Measurements from ENCODE around the gene CHIC2. TPM values are rescaled to one million over a fixed set of nuclear protein-coding genes. Genes with fewer than 3 reads are reported as not detected.

The CHIC2 gene
- total RNA-seq, 2 experiments from 2014 or later, result 30.4 to 38.6 TPM

DNA sequence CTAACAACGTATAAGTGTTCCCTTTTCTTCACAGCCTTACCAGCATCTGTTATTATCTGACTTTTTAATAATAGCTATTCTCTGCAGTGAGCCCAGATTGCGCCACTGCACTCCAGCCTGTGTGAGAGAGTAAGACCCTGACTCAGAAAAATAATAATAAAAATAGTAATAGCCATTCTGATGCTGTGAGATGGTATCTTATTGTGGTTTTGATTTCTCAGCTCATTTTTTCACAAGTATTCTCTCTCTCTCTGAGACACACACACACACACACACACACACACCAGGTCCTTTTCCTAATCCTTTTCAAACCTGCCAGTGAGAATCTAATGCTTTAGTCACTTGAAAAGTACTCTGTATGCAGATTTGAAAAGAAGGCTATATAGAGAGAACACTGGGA lies 89.8 kb downstream of the CHIC2 start:
- no peaks in the 10 kb centered on the region for H3K4me1 ChIP-seq (ENCODE audit: insufficient read depth, low read length, poor library complexity, severe bottlenecking)
- no TSS peak for BruUV-seq (replicated peaks)
- H3K27ac ChIP-seq (ENCODE audit: low read depth, low read length, poor library complexity, severe bottlenecking), result no peak overlapping the region
- no peak overlapping the region for H3K4me2 ChIP-seq (ENCODE audit: low read length)
- intact Hi-C loops (cut with micrococcal nuclease; ENCODE audit: unreplicated experiment), result no loop called here
- CTCF ChIA-PET (ENCODE audit: unreplicated experiment), result no interaction called here
- DNase-seq (ENCODE audit: low spot score), result no peak
- no peak overlapping the region for H2AFZ ChIP-seq (ENCODE audit: low read length)
- POLR2A ChIA-PET, result interaction anchor here (0.7 to 2.2 kb wide), 4 partner anchors 11 to 25 kb away, joined by 3 to 6 read pairs (median 4); no protein-coding TSS in a partner anchor
- H3K9me2 ChIP-seq (ENCODE audit: insufficient read depth, low read length), result no peaks in the 10 kb centered on the region
- H3K9me3 ChIP-seq (ENCODE audit: low read length), result no peaks in the 10 kb centered on the region
- H3K36me3 ChIP-seq (ENCODE audit: insufficient read depth, low read length), result no peaks in the 10 kb centered on the region
- no peaks in the 10 kb centered on the region for H4K20me1 ChIP-seq (ENCODE audit: insufficient read depth, low read length)
- TF ChIP-seq EZH2phosphoT487 (IDR thresholded peaks at IDR 0.05; ENCODE audit: borderline replicate concordance, low read depth, low read length), result no peak
- TF ChIP-seq, protein P1, sequence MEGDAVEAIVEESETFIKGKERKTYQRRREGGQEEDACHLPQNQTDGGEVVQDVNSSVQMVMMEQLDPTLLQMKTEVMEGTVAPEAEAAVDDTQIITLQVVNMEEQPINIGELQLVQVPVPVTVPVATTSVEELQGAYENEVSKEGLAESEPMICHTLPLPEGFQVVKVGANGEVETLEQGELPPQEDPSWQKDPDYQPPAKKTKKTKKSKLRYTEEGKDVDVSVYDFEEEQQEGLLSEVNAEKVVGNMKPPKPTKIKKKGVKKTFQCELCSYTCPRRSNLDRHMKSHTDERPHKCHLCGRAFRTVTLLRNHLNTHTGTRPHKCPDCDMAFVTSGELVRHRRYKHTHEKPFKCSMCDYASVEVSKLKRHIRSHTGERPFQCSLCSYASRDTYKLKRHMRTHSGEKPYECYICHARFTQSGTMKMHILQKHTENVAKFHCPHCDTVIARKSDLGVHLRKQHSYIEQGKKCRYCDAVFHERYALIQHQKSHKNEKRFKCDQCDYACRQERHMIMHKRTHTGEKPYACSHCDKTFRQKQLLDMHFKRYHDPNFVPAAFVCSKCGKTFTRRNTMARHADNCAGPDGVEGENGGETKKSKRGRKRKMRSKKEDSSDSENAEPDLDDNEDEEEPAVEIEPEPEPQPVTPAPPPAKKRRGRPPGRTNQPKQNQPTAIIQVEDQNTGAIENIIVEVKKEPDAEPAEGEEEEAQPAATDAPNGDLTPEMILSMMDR (conservative IDR thresholded peaks at IDR 0.05; ENCODE audit: low read length), result no peak
- H3K79me2 ChIP-seq (ENCODE audit: insufficient read depth, low read depth, low read length), result no peaks in the 10 kb centered on the region
- H3K4me3 ChIP-seq (ENCODE audit: low read depth, low read length, poor library complexity, severe bottlenecking), result no peak overlapping the region

DNA sequence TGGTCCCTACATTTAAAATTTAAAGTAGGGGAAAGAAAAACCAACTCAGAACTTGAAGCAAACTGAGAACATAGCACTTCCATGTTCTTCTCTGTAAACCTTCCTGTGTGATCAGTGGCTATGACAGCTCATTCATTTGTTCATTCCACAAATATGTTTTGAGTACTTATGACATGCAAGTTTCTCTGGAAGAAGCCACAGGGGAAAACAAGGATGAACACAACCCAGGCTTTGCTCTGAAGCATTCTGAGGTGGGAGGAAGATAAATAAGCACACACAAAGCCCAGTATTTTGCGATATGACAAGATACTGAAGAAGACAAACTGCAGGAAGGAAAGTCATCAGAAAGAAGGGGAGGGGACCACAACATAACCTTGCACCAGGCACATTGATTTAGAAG lies 96.4 kb downstream of the CHIC2 start:
- H3K9me3 ChIP-seq (ENCODE audit: low read length), result no peaks in the 10 kb centered on the region
- no TSS peak for BruUV-seq (replicated peaks)
- H2AFZ ChIP-seq (ENCODE audit: low read length), result no peak overlapping the region
- no peak for DNase-seq (ENCODE audit: low spot score)
- H3K4me2 ChIP-seq (ENCODE audit: low read length), result no peak overlapping the region
- no peaks in the 10 kb centered on the region for H4K20me1 ChIP-seq (ENCODE audit: insufficient read depth, low read length)
- no peak for TF ChIP-seq EZH2phosphoT487 (IDR thresholded peaks at IDR 0.05; ENCODE audit: borderline replicate concordance, low read depth, low read length)
- TF ChIP-seq, protein P1 (conservative IDR thresholded peaks at IDR 0.05; ENCODE audit: low read length), result no peak
- H3K27ac ChIP-seq (ENCODE audit: low read depth, low read length, poor library complexity, severe bottlenecking), result no peak overlapping the region
- no peak overlapping the region for H3K4me3 ChIP-seq (ENCODE audit: low read depth, low read length, poor library complexity, severe bottlenecking)
- POLR2A ChIA-PET, result no interaction called here
- H3K36me3 ChIP-seq (ENCODE audit: insufficient read depth, low read length), result no peaks in the 10 kb centered on the region
- no peaks in the 10 kb centered on the region for H3K79me2 ChIP-seq (ENCODE audit: insufficient read depth, low read depth, low read length)
- CTCF ChIA-PET (ENCODE audit: unreplicated experiment), result no interaction called here
- H3K9me2 ChIP-seq (ENCODE audit: insufficient read depth, low read length), result no peaks in the 10 kb centered on the region
- intact Hi-C loops (cut with micrococcal nuclease; ENCODE audit: unreplicated experiment), result no loop called here
- H3K4me1 ChIP-seq (ENCODE audit: insufficient read depth, low read length, poor library complexity, severe bottlenecking), result peaks cover 32% of the 10 kb centered on the region

DNA sequence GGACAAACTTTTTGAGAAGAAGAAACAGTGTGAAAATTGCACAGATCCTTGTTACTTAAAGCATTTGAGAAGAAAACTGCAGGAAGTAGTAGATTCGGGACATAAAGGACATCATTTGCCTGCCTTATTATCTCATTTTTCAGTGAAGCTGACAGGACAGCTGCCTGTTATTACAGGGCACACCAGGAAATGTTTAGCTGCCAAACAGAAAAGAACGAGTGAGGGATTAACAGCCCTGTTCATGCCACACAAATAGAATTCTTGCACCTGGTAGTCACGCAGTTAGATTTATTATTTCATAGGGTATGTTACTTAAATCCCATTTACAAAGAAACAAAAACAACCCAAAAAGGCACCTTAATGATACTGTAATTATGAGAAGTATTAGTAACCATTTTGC lies 100.6 kb downstream of the CHIC2 start:
- H3K4me3 ChIP-seq (ENCODE audit: low read depth, low read length, poor library complexity, severe bottlenecking), result peak overlapping the region; percentile 17
- no peaks in the 10 kb centered on the region for H3K36me3 ChIP-seq (ENCODE audit: insufficient read depth, low read length)
- no peaks in the 10 kb centered on the region for H3K79me2 ChIP-seq (ENCODE audit: insufficient read depth, low read depth, low read length)
- H3K4me2 ChIP-seq (ENCODE audit: low read length), result peak overlapping the region; percentile 66
- ChIA-PET CTCF (ENCODE audit: unreplicated experiment) (no interaction called here), POLR2A (interaction anchor here (0.7 to 1.2 kb wide), 3 partner anchors 11 to 15 kb away, joined by 3 to 4 read pairs (median 3); no protein-coding TSS in a partner anchor)
- intact Hi-C loops (cut with micrococcal nuclease; ENCODE audit: unreplicated experiment), result loop anchor here (5.0 kb wide), 1 partner anchor 99 kb away; the partner anchor contains the start of gene CHIC2
- H3K9me3 ChIP-seq (ENCODE audit: low read length), result no peaks in the 10 kb centered on the region
- no peaks in the 10 kb centered on the region for H3K9me2 ChIP-seq (ENCODE audit: insufficient read depth, low read length)
- peaks cover 44% of the 10 kb centered on the region for H3K4me1 ChIP-seq (ENCODE audit: insufficient read depth, low read length, poor library complexity, severe bottlenecking)
- no peaks in the 10 kb centered on the region for H4K20me1 ChIP-seq (ENCODE audit: insufficient read depth, low read length)
- TF ChIP-seq, protein P1 (conservative IDR thresholded peaks at IDR 0.05; ENCODE audit: low read length), result no peak
- TF ChIP-seq EZH2phosphoT487 (IDR thresholded peaks at IDR 0.05; ENCODE audit: borderline replicate concordance, low read depth, low read length), result no peak
- peak overlapping the region; percentile 78; the same call in 1 of the 2 replicates for H2AFZ ChIP-seq (ENCODE audit: low read length)
- BruUV-seq (replicated peaks), result no TSS peak
- peak; percentile 37 for DNase-seq (ENCODE audit: low spot score)
- peak overlapping the region; percentile 46 for H3K27ac ChIP-seq (ENCODE audit: low read depth, low read length, poor library complexity, severe bottlenecking)
